HepG2 (cell line): Measurements from ENCODE around the gene ATP6V0A1. TPM values are rescaled to one million over a fixed set of nuclear protein-coding genes. Genes with fewer than 3 reads are reported as not detected.

Source experiments
- ELF4 ChIP-seq: sonication (generic); formaldehyde crosslinking; IDR thresholded peaks from 2 replicates; pipeline ENCODE4 v1.5.0; 2020; ENCODE audit warnings: missing genetic modification reagents, mild to moderate bottlenecking, moderate library complexity, borderline replicate concordance
- FOSL2 ChIP-seq: sonication (generic); formaldehyde crosslinking; IDR thresholded peaks from 2 replicates; pipeline ENCODE4 v1.4.0; 2020; ENCODE audit warnings: missing genetic modification reagents
- KMT2B ChIP-seq: IDR thresholded peaks from 2 replicates; pipeline ENCODE4 v1.6.1; 2016; ENCODE audit warnings: missing genetic modification reagents, missing compliant biosample characterization
- MED8 ChIP-seq: sonication (generic); formaldehyde crosslinking; IDR thresholded peaks from 2 replicates; pipeline ENCODE4 v1.8.1; 2023; ENCODE audit warnings: mild to moderate bottlenecking, missing genetic modification reagents; ENCODE audit not compliant: insufficient replicate concordance
- NCOR1 ChIP-seq: fragments of 200-600 bp; sonication (generic); IDR thresholded peaks from 2 replicates; pipeline ENCODE4 v1.7.0; 2017; ENCODE audit warnings: antibody characterized with exemption, low read length, borderline replicate concordance
- ZBTB3 ChIP-seq: sonication (generic); formaldehyde crosslinking; IDR thresholded peaks from 2 replicates; pipeline ENCODE4 v1.4.0; 2020; ENCODE audit warnings: low read depth, mild to moderate bottlenecking, moderate library complexity, missing genetic modification reagents, borderline replicate concordance
- ZFP41 ChIP-seq: sonication (generic); formaldehyde crosslinking; IDR thresholded peaks from 2 replicates; pipeline ENCODE4 v1.4.0; 2020; ENCODE audit warnings: mild to moderate bottlenecking, missing genetic modification reagents, borderline replicate concordance
- ZNF569 ChIP-seq: sonication (generic); formaldehyde crosslinking; IDR thresholded peaks from 2 replicates; pipeline ENCODE4 v1.5.0; 2020; ENCODE audit warnings: mild to moderate bottlenecking, missing genetic modification reagents, moderate library complexity, borderline replicate concordance
- polyA plus RNA-seq, 8 experiments: library from polyadenylated mRNA; depleted of rRNA in 3 of 8; stranded (reverse) in 7 of 8; unstranded in 1 of 8; fragments of >200 nt; fragmentation: Illumina TruSeq in 4 of 8; extraction: Trizol in 4 of 8; gene quantifications; 2 replicates each; pipeline versions ENCODE4 v1.2.1 to v1.2.3, GENCODE V29; 2011 to 2016; ENCODE audit warnings: low read depth in 4 of 8, missing spikeins in 1 of 8, mixed read lengths in 1 of 8; ENCODE audit not compliant: insufficient read depth in 1 of 8
- total RNA-seq, 5 experiments: library from RNA; depleted of rRNA; stranded (reverse); fragments of >200 nt; fragmentation: Illumina TruSeq; extraction: Trizol; gene quantifications; 2 replicates each; pipeline ENCODE4 v1.2.3, GENCODE V29; 2016; ENCODE audit warnings: low read depth in 1 of 5
- TF ChIP-seq, protein P1 (sequence below): IDR thresholded peaks from 2 replicates; pipeline ENCODE4 v1.6.1; 2016; ENCODE audit warnings: low read depth, missing genetic modification reagents, missing compliant biosample characterization
- TF ChIP-seq, protein P2 (sequence below): sonication (generic); formaldehyde crosslinking; IDR thresholded peaks from 2 replicates; pipeline ENCODE4 v1.4.0; 2020; ENCODE audit warnings: mild to moderate bottlenecking, missing genetic modification reagents
- TF ChIP-seq, protein P3 (sequence below): sonication (generic); formaldehyde crosslinking; IDR thresholded peaks from 2 replicates; pipeline ENCODE4 v1.4.0; 2020; ENCODE audit warnings: mild to moderate bottlenecking, low read depth, missing genetic modification reagents

The ATP6V0A1 gene
- total and polyA plus RNA-seq, 2 of the 13 experiments (the other 11 are each of a cell fraction or from before 2014, with no cell fraction given) = 27.9 to 54.1 TPM

DNA sequence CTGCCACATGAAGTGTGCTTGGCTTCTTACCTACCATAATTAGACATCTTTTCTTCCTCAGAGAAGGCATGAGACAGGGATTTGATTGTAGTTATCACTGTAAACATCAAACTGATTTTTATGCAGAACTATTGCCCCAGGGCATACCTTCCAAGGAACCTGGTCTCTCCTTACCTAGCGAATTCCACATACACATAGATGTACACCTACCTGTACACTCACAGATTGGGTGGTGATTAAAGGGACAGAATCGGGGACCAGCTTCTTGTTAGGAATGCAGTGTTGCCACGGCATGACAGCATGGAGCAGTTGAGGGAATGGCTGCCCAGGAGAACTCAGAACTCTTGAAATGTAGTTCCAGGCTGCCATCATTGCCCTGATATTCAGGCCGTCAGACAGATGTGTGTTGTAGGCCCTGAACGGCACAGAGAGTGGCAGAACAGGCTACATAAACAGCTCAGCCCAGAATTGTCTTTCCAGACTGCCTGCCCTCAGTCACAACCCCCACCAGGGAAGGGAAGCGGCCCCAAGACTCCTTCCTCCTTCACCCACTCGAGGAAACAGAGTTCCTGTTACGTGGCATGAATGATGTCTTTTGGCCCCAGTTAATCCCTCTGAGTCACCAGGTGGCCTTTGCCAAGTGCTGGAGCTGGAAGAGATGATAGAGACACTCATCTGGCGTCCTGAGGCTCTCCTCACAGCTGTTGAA lies 59.5 kb downstream of the ATP6V0A1 start (continued):
- TF ChIP-seq, protein P1, sequence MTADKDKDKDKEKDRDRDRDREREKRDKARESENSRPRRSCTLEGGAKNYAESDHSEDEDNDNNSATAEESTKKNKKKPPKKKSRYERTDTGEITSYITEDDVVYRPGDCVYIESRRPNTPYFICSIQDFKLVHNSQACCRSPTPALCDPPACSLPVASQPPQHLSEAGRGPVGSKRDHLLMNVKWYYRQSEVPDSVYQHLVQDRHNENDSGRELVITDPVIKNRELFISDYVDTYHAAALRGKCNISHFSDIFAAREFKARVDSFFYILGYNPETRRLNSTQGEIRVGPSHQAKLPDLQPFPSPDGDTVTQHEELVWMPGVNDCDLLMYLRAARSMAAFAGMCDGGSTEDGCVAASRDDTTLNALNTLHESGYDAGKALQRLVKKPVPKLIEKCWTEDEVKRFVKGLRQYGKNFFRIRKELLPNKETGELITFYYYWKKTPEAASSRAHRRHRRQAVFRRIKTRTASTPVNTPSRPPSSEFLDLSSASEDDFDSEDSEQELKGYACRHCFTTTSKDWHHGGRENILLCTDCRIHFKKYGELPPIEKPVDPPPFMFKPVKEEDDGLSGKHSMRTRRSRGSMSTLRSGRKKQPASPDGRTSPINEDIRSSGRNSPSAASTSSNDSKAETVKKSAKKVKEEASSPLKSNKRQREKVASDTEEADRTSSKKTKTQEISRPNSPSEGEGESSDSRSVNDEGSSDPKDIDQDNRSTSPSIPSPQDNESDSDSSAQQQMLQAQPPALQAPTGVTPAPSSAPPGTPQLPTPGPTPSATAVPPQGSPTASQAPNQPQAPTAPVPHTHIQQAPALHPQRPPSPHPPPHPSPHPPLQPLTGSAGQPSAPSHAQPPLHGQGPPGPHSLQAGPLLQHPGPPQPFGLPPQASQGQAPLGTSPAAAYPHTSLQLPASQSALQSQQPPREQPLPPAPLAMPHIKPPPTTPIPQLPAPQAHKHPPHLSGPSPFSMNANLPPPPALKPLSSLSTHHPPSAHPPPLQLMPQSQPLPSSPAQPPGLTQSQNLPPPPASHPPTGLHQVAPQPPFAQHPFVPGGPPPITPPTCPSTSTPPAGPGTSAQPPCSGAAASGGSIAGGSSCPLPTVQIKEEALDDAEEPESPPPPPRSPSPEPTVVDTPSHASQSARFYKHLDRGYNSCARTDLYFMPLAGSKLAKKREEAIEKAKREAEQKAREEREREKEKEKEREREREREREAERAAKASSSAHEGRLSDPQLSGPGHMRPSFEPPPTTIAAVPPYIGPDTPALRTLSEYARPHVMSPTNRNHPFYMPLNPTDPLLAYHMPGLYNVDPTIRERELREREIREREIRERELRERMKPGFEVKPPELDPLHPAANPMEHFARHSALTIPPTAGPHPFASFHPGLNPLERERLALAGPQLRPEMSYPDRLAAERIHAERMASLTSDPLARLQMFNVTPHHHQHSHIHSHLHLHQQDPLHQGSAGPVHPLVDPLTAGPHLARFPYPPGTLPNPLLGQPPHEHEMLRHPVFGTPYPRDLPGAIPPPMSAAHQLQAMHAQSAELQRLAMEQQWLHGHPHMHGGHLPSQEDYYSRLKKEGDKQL (CRISPR knock-in tag) = no peak
- TF ChIP-seq ZBTB3 (CRISPR knock-in tag) (no peak), FOSL2 (CRISPR knock-in tag) (0 out of 2 replicates have a peak, but pooled peaks have one; percentile 6), ELF4 (CRISPR knock-in tag) (no peak), KMT2B (CRISPR knock-in tag) (0 out of 2 replicates have a peak, but pooled peaks have one; percentile 10), ZNF569 (CRISPR knock-in tag) (no peak), ZFP41 (peak; percentile 36; the same call in 1 of the 2 replicates), NCOR1 (no peak), MED8 (peak; percentile 37)
- TF ChIP-seq, protein P2, sequence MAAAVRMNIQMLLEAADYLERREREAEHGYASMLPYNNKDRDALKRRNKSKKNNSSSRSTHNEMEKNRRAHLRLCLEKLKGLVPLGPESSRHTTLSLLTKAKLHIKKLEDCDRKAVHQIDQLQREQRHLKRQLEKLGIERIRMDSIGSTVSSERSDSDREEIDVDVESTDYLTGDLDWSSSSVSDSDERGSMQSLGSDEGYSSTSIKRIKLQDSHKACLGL = 0 out of 2 replicates have a peak, but pooled peaks have one; percentile 29
- TF ChIP-seq, protein P3, sequence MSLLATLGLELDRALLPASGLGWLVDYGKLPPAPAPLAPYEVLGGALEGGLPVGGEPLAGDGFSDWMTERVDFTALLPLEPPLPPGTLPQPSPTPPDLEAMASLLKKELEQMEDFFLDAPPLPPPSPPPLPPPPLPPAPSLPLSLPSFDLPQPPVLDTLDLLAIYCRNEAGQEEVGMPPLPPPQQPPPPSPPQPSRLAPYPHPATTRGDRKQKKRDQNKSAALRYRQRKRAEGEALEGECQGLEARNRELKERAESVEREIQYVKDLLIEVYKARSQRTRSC (CRISPR knock-in tag) = no peak
